Measurements from ENCODE around the gene PARL. TPM values are rescaled to one million over a fixed set of nuclear protein-coding genes. Genes with fewer than 3 reads are reported as not detected.

The PARL gene
- total and polyA plus RNA-seq, 9 donors: 32.7 to 65.0 (median 55.6) TPM

DNA sequence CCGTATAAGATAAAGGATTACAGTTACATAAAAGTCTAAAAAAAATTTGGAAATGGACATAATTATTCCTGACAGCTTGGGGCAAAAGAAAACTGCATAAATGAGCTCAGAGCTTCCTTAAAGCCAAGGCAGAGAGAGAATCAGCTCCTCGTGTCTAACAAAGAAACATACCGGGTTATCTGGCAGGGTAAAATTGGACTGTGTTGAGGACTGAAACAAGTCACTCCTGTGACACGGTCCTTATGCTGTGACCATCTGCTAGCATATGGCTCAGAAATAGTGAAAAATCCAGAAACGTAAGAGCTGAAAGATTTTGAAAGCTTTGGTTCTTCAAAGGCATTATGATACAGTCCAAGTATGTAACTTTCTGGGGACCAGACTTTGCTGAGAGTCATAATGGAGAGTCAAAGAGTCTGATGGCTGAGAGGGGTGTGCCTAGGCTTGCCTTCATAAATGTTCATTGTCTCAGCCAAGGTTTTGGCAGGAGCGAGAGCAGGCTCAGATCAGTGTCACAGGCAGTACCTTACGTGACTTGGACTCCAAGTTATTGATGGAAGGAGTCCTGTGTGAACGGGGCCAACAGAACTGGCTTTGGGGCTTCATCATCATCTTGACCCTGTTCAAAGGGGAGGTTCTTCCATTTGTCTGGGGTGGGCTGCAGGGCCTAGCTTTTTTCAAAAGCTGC is 71.8 kb downstream of the PARL start:
- Histone ChIP-seq H3K4me1 (ENCODE audit: insufficient read depth) (no peaks in the 10 kb centered on the region), H3K4me3 (no peak overlapping the region), H3K27me3 (no peaks in the 10 kb centered on the region), H3K36me3 (no peaks in the 10 kb centered on the region), H3K27ac (no peak overlapping the region), H3K9me3 (no peaks in the 10 kb centered on the region)
- TF ChIP-seq EP300 (IDR thresholded peaks at IDR 0.05) (no peak), POLR2A (IDR thresholded peaks at IDR 0.05) (no peak)
- TF ChIP-seq, protein P1, sequence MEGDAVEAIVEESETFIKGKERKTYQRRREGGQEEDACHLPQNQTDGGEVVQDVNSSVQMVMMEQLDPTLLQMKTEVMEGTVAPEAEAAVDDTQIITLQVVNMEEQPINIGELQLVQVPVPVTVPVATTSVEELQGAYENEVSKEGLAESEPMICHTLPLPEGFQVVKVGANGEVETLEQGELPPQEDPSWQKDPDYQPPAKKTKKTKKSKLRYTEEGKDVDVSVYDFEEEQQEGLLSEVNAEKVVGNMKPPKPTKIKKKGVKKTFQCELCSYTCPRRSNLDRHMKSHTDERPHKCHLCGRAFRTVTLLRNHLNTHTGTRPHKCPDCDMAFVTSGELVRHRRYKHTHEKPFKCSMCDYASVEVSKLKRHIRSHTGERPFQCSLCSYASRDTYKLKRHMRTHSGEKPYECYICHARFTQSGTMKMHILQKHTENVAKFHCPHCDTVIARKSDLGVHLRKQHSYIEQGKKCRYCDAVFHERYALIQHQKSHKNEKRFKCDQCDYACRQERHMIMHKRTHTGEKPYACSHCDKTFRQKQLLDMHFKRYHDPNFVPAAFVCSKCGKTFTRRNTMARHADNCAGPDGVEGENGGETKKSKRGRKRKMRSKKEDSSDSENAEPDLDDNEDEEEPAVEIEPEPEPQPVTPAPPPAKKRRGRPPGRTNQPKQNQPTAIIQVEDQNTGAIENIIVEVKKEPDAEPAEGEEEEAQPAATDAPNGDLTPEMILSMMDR (IDR thresholded peaks at IDR 0.05): no peak
- DNase-seq: no peak
- intact Hi-C loops (cut with DNase I): no loop called here
- 71 to 73% (median 71%) methylated on average over 8 of the region's 8 CpGs for WGBS, 3 donors

GRCh38 chr3:183811638-183812037 is 73.0 kb downstream of the PARL start:
- Histone ChIP-seq H3K27ac (no peak overlapping the region), H3K4me3 (no peak overlapping the region), H3K36me3 (no peaks in the 10 kb centered on the region), H3K27me3 (no peaks in the 10 kb centered on the region), H3K9me3 (no peaks in the 10 kb centered on the region), H3K4me1 (ENCODE audit: insufficient read depth) (no peaks in the 10 kb centered on the region)
- intact Hi-C loops (cut with DNase I): no loop called here
- WGBS, 3 donors: 90 to 94% (median 93%) methylated on average over 11 of the region's 11 CpGs
- TF ChIP-seq, protein P1 (IDR thresholded peaks at IDR 0.05): no peak
- TF ChIP-seq EP300 (IDR thresholded peaks at IDR 0.05) (no peak), POLR2A (IDR thresholded peaks at IDR 0.05) (no peak)
- no peak for DNase-seq

DNA sequence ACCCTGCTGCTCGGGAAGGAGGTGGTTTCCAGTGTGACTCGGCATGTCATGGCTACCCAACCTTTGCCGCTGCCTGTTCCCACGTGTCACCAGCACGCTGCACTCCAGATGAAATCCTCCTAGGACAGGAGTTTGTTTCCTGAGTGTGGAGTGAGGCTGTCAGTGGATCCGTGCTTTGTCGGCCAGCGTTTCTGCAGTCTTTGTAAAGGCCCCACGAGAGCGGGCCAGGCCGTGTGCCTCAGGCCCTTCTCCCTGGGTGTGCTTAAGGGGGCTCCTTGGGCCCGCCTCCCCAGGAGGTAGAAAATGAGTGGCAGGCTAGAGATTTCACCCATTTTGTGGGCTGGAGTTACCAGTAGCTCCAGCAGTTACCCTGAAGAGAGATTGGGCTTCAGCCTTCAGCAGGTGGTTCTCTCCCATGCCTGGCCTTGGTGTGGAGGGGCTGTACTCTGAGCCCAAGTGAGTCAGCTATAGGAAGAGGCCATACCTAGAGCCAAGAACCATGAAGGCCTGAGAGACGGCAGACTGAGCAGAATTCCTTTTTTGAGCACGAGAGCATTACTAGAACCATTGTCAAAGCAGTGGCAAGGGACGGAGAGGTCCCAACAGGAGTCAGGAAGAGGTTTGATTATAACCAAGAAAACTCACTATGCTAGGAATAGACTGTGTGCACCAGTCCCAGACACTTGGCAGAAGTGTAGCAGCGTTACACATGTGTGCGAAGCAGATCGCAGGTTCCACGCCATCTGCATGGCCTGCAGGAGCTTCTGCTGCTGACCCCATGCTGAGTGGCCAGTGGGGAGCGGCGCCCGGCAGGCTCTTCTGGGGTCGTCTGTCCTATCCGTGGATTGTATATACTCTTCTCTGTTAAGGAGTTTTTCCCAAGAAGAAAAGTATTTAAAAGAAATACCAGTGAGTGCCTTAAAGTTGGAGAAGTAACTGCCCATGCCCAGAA is 73.8 kb downstream of the PARL start:
- intact Hi-C loops (cut with DNase I): no loop called here
- no peak for DNase-seq
- Histone ChIP-seq H3K36me3 (no peaks in the 10 kb centered on the region), H3K27ac (no peak overlapping the region), H3K4me3 (no peak overlapping the region), H3K27me3 (no peaks in the 10 kb centered on the region), H3K4me1 (ENCODE audit: insufficient read depth) (no peaks in the 10 kb centered on the region), H3K9me3 (no peaks in the 10 kb centered on the region)
- TF ChIP-seq EP300 (IDR thresholded peaks at IDR 0.05) (no peak), POLR2A (IDR thresholded peaks at IDR 0.05) (no peak)
- TF ChIP-seq, protein P1 (IDR thresholded peaks at IDR 0.05): no peak
- 90 to 92% (median 92%) methylated on average over 24 of the region's 24 CpGs for WGBS, 3 donors

GRCh38 chr3:183809270-183809669 is 75.4 kb downstream of the PARL start:
- TF ChIP-seq, protein P1 (IDR thresholded peaks at IDR 0.05): no peak
- TF ChIP-seq EP300 (IDR thresholded peaks at IDR 0.05) (no peak), POLR2A (IDR thresholded peaks at IDR 0.05) (no peak)
- Histone ChIP-seq H3K36me3 (no peaks in the 10 kb centered on the region), H3K27me3 (no peaks in the 10 kb centered on the region), H3K9me3 (no peaks in the 10 kb centered on the region), H3K4me3 (no peak overlapping the region), H3K27ac (no peak overlapping the region), H3K4me1 (ENCODE audit: insufficient read depth) (no peaks in the 10 kb centered on the region)
- intact Hi-C loops (cut with DNase I): no loop called here
- WGBS, 3 donors: 85 to 87% (median 86%) methylated on average over 5 of the region's 5 CpGs
- DNase-seq: no peak
